Jurkat, Clone E6-1 (cell line): ENCODE data around the gene MGLL.
A peak's percentile ranks its signal among the peaks of the same experiment; 100 is the strongest.

Source experiments
- DNase-seq: peaks from one replicate; pipeline ENCODE4 v3.0.0-alpha.2; 2011; ENCODE audit warnings: low read depth, low spot score
- H3K4me3 ChIP-seq: 2 replicates; pipeline ENCODE4 v1.5.1; 2011; ENCODE audit warnings: mild to moderate bottlenecking, low read length, control low read depth, moderate library complexity

Gene MGLL

GRCh38 chr3:127839099-127839498 lies 16.8 kb upstream of the MGLL start:
- DNase-seq: no peak
- no peak overlapping the region for H3K4me3 ChIP-seq

GRCh38 chr3:127835993-127836882 lies 13.9 kb upstream of the MGLL start:
- no peak for DNase-seq
- no peak overlapping the region for H3K4me3 ChIP-seq

- DNase-seq: no peak
- no peak overlapping the region for H3K4me3 ChIP-seq
Observed at GRCh38 chr3:127834771-127835170, 12.5 kb upstream of the MGLL start.

GRCh38 chr3:127833281-127834032 lies 11.1 kb upstream of the MGLL start:
- DNase-seq: no peak
- H3K4me3 ChIP-seq: no peak overlapping the region

GRCh38 chr3:127831723-127832172 lies 9.4 kb upstream of the MGLL start:
- DNase-seq: no peak
- H3K4me3 ChIP-seq: no peak overlapping the region

- no peak for DNase-seq
- H3K4me3 ChIP-seq: no peak overlapping the region
Observed at GRCh38 chr3:127829537-127829936, 7.2 kb upstream of the MGLL start.

GRCh38 chr3:127827808-127828207 lies 5.5 kb upstream of the MGLL start:
- no peak for DNase-seq
- no peak overlapping the region for H3K4me3 ChIP-seq

- DNase-seq: no peak
- H3K4me3 ChIP-seq: no peak overlapping the region
Observed at GRCh38 chr3:127825756-127826155, 3.4 kb upstream of the MGLL start.

GRCh38 chr3:127824151-127824825 lies 2.0 kb upstream of the MGLL start:
- no peak for DNase-seq
- no peak overlapping the region for H3K4me3 ChIP-seq

- DNase-seq: no peak
Observed at GRCh38 chr3:127823426-127823857, 1.1 kb upstream of the MGLL start.

GRCh38 chr3:127822682-127823425 lies 539 bp upstream of the MGLL start:
- DNase-seq: no peak
- H3K4me3 ChIP-seq: peak overlapping the region; percentile 56

More at GRCh38 chr3:127823426-127823857, 1.1 kb upstream of the MGLL start:
- peak overlapping the region; percentile 33 for H3K4me3 ChIP-seq

- H3K4me3 ChIP-seq: no peak overlapping the region
- DNase-seq: no peak
Observed at GRCh38 chr3:127821394-127821793, 921 bp downstream of the MGLL start.

GRCh38 chr3:127820826-127821313 lies 1.4 kb downstream of the MGLL start:
- H3K4me3 ChIP-seq: no peak overlapping the region

GRCh38 chr3:127820221-127820825 lies 2.0 kb downstream of the MGLL start:
- no peak overlapping the region for H3K4me3 ChIP-seq
- DNase-seq: no peak

More at GRCh38 chr3:127820826-127821313, 1.4 kb downstream of the MGLL start:
- DNase-seq: no peak

- no peak overlapping the region for H3K4me3 ChIP-seq
- no peak for DNase-seq
Observed at GRCh38 chr3:127819656-127820055, 2.7 kb downstream of the MGLL start.

GRCh38 chr3:127819086-127819485 lies 3.2 kb downstream of the MGLL start:
- no peak overlapping the region for H3K4me3 ChIP-seq
- DNase-seq: no peak

GRCh38 chr3:127817406-127817841 lies 4.9 kb downstream of the MGLL start:
- DNase-seq: no peak
- H3K4me3 ChIP-seq: no peak overlapping the region

GRCh38 chr3:127816783-127817405 lies 5.4 kb downstream of the MGLL start:
- no peak for DNase-seq

More at GRCh38 chr3:127816783-127817405, 5.4 kb downstream of the MGLL start:
- no peak overlapping the region for H3K4me3 ChIP-seq
